GM18519 (cell line): ENCODE measurements around the gene TP73.

Experiments
- ATAC-seq: cut with Tn5 transposase; IDR thresholded peaks from one replicate; pipeline ENCODE4 v1.9.1; 2021; ENCODE audit warnings: mild to moderate bottlenecking, moderate library complexity; ENCODE audit not compliant: unreplicated experiment, low FRiP score

TP73 gene

GRCh38 chr1:3681898-3682806, 29.8 kb downstream of the TP73 start:
- no peak for ATAC-seq

GRCh38 chr1:3683197-3683596, 30.9 kb downstream of the TP73 start:
- ATAC-seq, result no peak

GRCh38 chr1:3683992-3684391, 31.7 kb downstream of the TP73 start:
- no peak for ATAC-seq

- ATAC-seq, result no peak
Measured at GRCh38 chr1:3685222-3685621, 32.9 kb downstream of the TP73 start.

- ATAC-seq, result no peak
Measured at GRCh38 chr1:3685906-3686305, 33.6 kb downstream of the TP73 start.

- ATAC-seq, result no peak
Measured at GRCh38 chr1:3687504-3687903, 35.2 kb downstream of the TP73 start.

- ATAC-seq, result no peak
Measured at GRCh38 chr1:3688356-3689137, 36.2 kb downstream of the TP73 start.

GRCh38 chr1:3689138-3689750, 36.9 kb downstream of the TP73 start:
- no peak for ATAC-seq

- no peak for ATAC-seq
Measured at GRCh38 chr1:3690282-3691065, 38.2 kb downstream of the TP73 start.

GRCh38 chr1:3691421-3692204, 39.3 kb downstream of the TP73 start:
- no peak for ATAC-seq

- no peak for ATAC-seq
Measured at GRCh38 chr1:3692598-3692997, 40.3 kb downstream of the TP73 start.

- no peak for ATAC-seq
Measured at GRCh38 chr1:3693321-3693720, 41.0 kb downstream of the TP73 start.

GRCh38 chr1:3695326-3696217, 43.3 kb downstream of the TP73 start:
- ATAC-seq, result no peak

- ATAC-seq, result no peak
Measured at GRCh38 chr1:3696689-3697088, 44.4 kb downstream of the TP73 start.

GRCh38 chr1:3697104-3697503, 44.8 kb downstream of the TP73 start:
- no peak for ATAC-seq

GRCh38 chr1:3697810-3698209, 45.5 kb downstream of the TP73 start:
- ATAC-seq, result no peak

- no peak for ATAC-seq
Measured at GRCh38 chr1:3698660-3699408, 46.5 kb downstream of the TP73 start.

- ATAC-seq, result no peak
Measured at GRCh38 chr1:3699596-3699995, 47.3 kb downstream of the TP73 start.
